ENCODE data around the gene LDB3. TPM values are rescaled to one million over a fixed set of nuclear protein-coding genes. Genes with fewer than 3 reads are reported as not detected.

Gene LDB3, protein sequence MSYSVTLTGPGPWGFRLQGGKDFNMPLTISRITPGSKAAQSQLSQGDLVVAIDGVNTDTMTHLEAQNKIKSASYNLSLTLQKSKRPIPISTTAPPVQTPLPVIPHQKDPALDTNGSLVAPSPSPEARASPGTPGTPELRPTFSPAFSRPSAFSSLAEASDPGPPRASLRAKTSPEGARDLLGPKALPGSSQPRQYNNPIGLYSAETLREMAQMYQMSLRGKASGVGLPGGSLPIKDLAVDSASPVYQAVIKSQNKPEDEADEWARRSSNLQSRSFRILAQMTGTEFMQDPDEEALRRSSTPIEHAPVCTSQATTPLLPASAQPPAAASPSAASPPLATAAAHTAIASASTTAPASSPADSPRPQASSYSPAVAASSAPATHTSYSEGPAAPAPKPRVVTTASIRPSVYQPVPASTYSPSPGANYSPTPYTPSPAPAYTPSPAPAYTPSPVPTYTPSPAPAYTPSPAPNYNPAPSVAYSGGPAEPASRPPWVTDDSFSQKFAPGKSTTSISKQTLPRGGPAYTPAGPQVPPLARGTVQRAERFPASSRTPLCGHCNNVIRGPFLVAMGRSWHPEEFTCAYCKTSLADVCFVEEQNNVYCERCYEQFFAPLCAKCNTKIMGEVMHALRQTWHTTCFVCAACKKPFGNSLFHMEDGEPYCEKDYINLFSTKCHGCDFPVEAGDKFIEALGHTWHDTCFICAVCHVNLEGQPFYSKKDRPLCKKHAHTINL
- total RNA-seq = under 1 TPM in 2 of 3 donors, not detected in 1; 0.11 to 0.12 TPM
- 0.05 TPM for total RNA-seq (2013)

DNA sequence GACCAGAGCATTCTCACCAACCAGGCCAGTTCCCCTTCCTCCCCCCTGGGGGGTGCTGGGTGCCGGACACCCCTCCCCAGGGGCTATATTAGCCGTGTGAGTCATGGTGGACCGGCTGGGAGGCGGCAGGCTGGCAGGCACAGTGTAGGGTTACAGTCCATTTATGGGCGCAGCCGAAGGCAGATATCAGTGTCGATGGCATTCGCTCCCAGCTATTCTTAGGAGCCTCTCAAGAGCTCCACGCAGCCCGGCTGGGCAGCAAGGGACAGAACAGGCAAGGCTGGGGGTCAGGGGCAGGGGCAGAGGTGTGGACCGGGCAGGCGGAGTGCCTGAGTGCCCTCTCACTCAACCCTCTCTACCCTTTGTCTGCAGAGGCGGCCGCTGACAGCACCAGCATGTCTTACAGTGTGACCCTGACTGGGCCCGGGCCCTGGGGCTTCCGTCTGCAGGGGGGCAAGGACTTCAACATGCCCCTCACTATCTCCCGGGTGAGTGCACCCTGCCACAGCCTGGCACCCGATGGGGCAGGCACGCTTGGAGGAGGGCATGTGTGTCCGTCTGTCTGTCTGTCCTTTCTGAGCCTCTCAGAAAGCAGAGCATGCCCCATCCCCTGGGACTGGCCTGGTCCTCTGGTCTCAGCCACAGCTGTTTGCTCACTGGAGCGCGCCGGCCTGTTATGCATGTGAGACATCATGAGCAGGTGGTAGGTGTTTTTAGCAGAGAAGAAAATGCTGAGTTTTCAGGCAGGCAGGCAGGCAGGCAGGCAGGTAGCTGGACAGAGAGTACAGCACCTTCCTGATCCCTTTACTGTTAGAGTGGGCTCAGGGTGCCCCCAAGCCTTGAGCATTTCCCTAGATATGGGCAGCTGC, at the start of gene LDB3:
TSS of gene LDB3 (plus strand) at position 215 of the 869 bp plus-strand sequence. CDS start at position 396, 181 bp downstream.
- TF ChIP-seq, protein P1, sequence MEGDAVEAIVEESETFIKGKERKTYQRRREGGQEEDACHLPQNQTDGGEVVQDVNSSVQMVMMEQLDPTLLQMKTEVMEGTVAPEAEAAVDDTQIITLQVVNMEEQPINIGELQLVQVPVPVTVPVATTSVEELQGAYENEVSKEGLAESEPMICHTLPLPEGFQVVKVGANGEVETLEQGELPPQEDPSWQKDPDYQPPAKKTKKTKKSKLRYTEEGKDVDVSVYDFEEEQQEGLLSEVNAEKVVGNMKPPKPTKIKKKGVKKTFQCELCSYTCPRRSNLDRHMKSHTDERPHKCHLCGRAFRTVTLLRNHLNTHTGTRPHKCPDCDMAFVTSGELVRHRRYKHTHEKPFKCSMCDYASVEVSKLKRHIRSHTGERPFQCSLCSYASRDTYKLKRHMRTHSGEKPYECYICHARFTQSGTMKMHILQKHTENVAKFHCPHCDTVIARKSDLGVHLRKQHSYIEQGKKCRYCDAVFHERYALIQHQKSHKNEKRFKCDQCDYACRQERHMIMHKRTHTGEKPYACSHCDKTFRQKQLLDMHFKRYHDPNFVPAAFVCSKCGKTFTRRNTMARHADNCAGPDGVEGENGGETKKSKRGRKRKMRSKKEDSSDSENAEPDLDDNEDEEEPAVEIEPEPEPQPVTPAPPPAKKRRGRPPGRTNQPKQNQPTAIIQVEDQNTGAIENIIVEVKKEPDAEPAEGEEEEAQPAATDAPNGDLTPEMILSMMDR (IDR thresholded peaks at IDR 0.05) = no peak
- ATAC-seq = no peak
- Histone ChIP-seq H3K4me1 (ENCODE audit: control insufficient read depth, insufficient read depth, low read length) (no peaks in the 10 kb centered on the region), H3K4me3 (ENCODE audit: low read length) (no peak within 1 kb of the TSS), H3K27ac (ENCODE audit: low read length) (no peak within 1 kb of the TSS), H3K36me3 (ENCODE audit: control insufficient read depth, insufficient read depth, low read length) (no peaks in the 10 kb centered on the region), H3K9me3 (ENCODE audit: control insufficient read depth, insufficient read depth, low read length) (no peaks in the 10 kb centered on the region), H3K27me3 (ENCODE audit: control insufficient read depth, insufficient read depth, low read length) (no peaks in the 10 kb centered on the region)
- no peaks in the 10 kb centered on the region for H3K36me3 Mint-ChIP-seq
- no peaks in the 10 kb centered on the region for H3K27me3 Mint-ChIP-seq (ENCODE audit: low read depth in 2 of 2)
- no peak within 1 kb of the TSS for H3K4me3 Mint-ChIP-seq
- WGBS (ENCODE audit: insufficient coverage) = 74% methylated on average over 23 of the region's 23 CpGs
- H3K27ac Mint-ChIP-seq = no peak within 1 kb of the TSS
- no peaks in the 10 kb centered on the region for H3K9me3 Mint-ChIP-seq
- no peak for DNase-seq
- no peaks in the 10 kb centered on the region for H3K4me1 Mint-ChIP-seq
- intact Hi-C loops (cut with micrococcal nuclease) = no loop called here

DNA sequence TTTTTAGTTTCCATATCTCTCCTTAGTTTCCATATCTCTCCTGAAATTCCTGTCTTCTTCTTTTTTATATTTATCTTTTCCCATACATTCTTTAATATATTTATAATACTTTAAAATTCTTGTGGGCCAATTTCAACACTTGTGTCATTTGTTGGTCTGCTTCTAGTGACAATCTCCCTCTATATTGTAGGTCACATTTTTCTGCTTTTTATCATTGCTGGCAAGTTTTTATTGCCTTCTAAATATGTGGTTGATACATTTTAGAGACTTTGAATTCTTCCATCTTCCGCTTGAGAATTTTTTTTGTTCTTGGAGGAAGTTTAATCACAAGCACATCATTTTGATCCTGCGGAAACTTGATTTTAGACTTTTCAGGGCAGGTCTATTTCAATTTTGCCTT, 40.0 kb upstream of the LDB3 start:
- Histone ChIP-seq H3K27ac (ENCODE audit: low read length) (no peak overlapping the region), H3K27me3 (ENCODE audit: control insufficient read depth, insufficient read depth, low read length) (peaks cover 14% of the 10 kb centered on the region), H3K4me1 (ENCODE audit: control insufficient read depth, insufficient read depth, low read length) (no peaks in the 10 kb centered on the region), H3K4me3 (ENCODE audit: low read length) (no peak overlapping the region), H3K36me3 (ENCODE audit: control insufficient read depth, insufficient read depth, low read length) (no peaks in the 10 kb centered on the region), H3K9me3 (ENCODE audit: control insufficient read depth, insufficient read depth, low read length) (no peaks in the 10 kb centered on the region)
- 100% methylated on average over 2 of the region's 2 CpGs for WGBS (ENCODE audit: insufficient coverage)
- Mint-ChIP-seq H3K27ac (no peak overlapping the region), H3K9me3 (no peaks in the 10 kb centered on the region), H3K36me3 (no peaks in the 10 kb centered on the region), H3K4me3 (no peak overlapping the region), H3K4me1 (no peaks in the 10 kb centered on the region), H3K27me3 (ENCODE audit: low read depth in 2 of 2) (peaks cover 24 to 41% of the 10 kb centered on the region in 2 donors)
- ATAC-seq (no peak), DNase-seq (no peak)
- intact Hi-C loops (cut with micrococcal nuclease) = no loop called here
- TF ChIP-seq, protein P1 (IDR thresholded peaks at IDR 0.05) = no peak

DNA sequence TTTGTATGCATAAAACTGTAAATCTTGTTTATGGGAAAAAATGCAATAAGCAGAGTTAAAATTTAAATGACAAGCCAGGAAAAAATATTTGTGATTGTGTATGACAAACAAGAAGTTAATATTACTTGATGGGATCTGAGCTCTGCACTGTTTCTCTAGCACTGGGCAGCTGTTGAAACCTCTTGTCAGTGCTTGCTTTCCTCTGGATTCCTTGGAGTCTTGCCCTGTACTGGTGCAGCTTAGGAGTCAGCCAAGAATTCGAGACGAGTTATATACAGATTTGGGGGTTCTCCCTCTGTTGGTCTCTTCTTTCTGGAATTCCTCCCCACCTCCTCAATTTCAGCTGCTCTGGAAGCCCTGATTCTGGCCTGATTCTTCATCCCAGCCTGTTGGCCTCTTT, 38.2 kb upstream of the LDB3 start:
- H3K27ac ChIP-seq (ENCODE audit: low read length) = no peak overlapping the region
- Mint-ChIP-seq H3K36me3 (no peaks in the 10 kb centered on the region), H3K27me3 (ENCODE audit: low read depth in 2 of 2) (peaks cover 40 to 54% of the 10 kb centered on the region in 2 donors), H3K27ac (no peak overlapping the region), H3K4me1 (no peaks in the 10 kb centered on the region), H3K4me3 (no peak overlapping the region), H3K9me3 (no peaks in the 10 kb centered on the region)
- no peaks in the 10 kb centered on the region for H3K9me3 ChIP-seq (ENCODE audit: control insufficient read depth, insufficient read depth, low read length)
- DNase-seq (no peak), ATAC-seq (no peak)
- H3K4me1 ChIP-seq (ENCODE audit: control insufficient read depth, insufficient read depth, low read length) = no peaks in the 10 kb centered on the region
- H3K27me3 ChIP-seq (ENCODE audit: control insufficient read depth, insufficient read depth, low read length) = peaks cover 14% of the 10 kb centered on the region
- no peaks in the 10 kb centered on the region for H3K36me3 ChIP-seq (ENCODE audit: control insufficient read depth, insufficient read depth, low read length)
- 70% methylated on average over 2 of the region's 2 CpGs for WGBS (ENCODE audit: insufficient coverage)
- TF ChIP-seq, protein P1 (IDR thresholded peaks at IDR 0.05) = no peak
- H3K4me3 ChIP-seq (ENCODE audit: low read length) = no peak overlapping the region
- intact Hi-C loops (cut with micrococcal nuclease) = no loop called here

All from natural killer cell (primary cell).